Heart right ventricle (tissue), 16 donors: Measurements from ENCODE around the gene GRIA3. TPM values are rescaled to one million over a fixed set of nuclear protein-coding genes. Genes with fewer than 3 reads are reported as not detected.
"Not testable (repeated sequence)": the region's sequence is repeated elsewhere in the genome, so short reads cannot be mapped to it uniquely, and the experiment has no call there.

ENCODE experiments used
- ATAC-seq, 8 donors: fragments of 200-7000 bp; cut with Tn5 transposase; one replicate each; pipeline ENCODE4 v1.9.1; 2020; ENCODE audit warnings: mild to moderate bottlenecking in 8 of 8, moderate library complexity in 8 of 8, moderate number of reproducible peaks in 1 of 8
- DNase-seq, 2 donors: peaks; one replicate each; pipeline ENCODE4 v3.0.0-alpha.2; 2020
- H3K27ac ChIP-seq, 10 donors: fragments of 200-600 bp; sonication (generic) in 2 of 10; one replicate each; pipeline versions ENCODE4 v1.5.0 to v1.8.0; 2020 to 2022; ENCODE audit warnings: mild to moderate bottlenecking in 3 of 10
- H3K27me3 ChIP-seq, 7 donors: fragments of 200-600 bp; one replicate each; pipeline ENCODE4 v1.8.0; 2021 to 2022; ENCODE audit warnings: mild to moderate bottlenecking in 2 of 7
- H3K36me3 ChIP-seq, 9 donors: fragments of 200-600 bp; sonication (generic) in 1 of 9; one replicate each; pipeline versions ENCODE4 v1.5.0 to v1.8.0; 2020 to 2022; ENCODE audit warnings: mild to moderate bottlenecking in 2 of 9
- H3K4me1 ChIP-seq, 9 donors: fragments of 200-600 bp; sonication (generic) in 1 of 9; one replicate each; pipeline versions ENCODE4 v1.5.0 to v1.8.0; 2020 to 2022; ENCODE audit warnings: mild to moderate bottlenecking in 4 of 9
- H3K4me3 ChIP-seq, 10 donors: fragments of 200-600 bp; sonication (generic) in 2 of 10; one replicate each; pipeline versions ENCODE4 v1.5.0 to v1.8.0; 2020 to 2022; ENCODE audit warnings: mild to moderate bottlenecking in 7 of 10, moderate library complexity in 2 of 10
- H3K9me3 ChIP-seq, 11 donors: fragments of 200-600 bp in 10 of 11; sonication (generic) in 2 of 11; one replicate each; pipeline versions ENCODE4 v1.5.0 to v1.8.0; 2013 to 2022; ENCODE audit warnings: mild to moderate bottlenecking in 2 of 11, control low read depth in 1 of 11, moderate library complexity in 1 of 11
- CTCF ChIP-seq, 9 donors: fragments of 200-600 bp; sonication (generic) in 2 of 9; IDR thresholded peaks; one replicate each; pipeline versions ENCODE4 v1.5.0 to v1.8.0; 2021 to 2022; ENCODE audit warnings: antibody characterized with exemption in 9 of 9, mild to moderate bottlenecking in 5 of 9, moderate library complexity in 1 of 9
- WGBS, 2 donors: extraction: QIAGEN DNeasy Blood & Tissue Kit; methylation state at CpG; one replicate each; pipeline ENCODE4 v1.1.7; 2013; ENCODE audit warnings: inconsistent platforms in 1 of 2; 5-methylcytosine and 5-hydroxymethylcytosine counted together
- intact Hi-C, 10 donors: fragments of 100-400 bp; cut with DNase I; formaldehyde crosslinking; loops; one replicate each; pipeline versions ENCODE4 v1.11.1 to v1.14.2; 2022
- polyA plus RNA-seq, 2 donors: library from polyadenylated mRNA; stranded (reverse); fragments of 200-250 nt; gene quantifications; one replicate each; pipeline ENCODE4 v1.2.3, GENCODE V29; 2013
- total RNA-seq, 10 donors: library from RNA; stranded (reverse); fragmentation: NEBNext Ultra II Directional in 3 of 10; extraction: Animal tissue kit (Norgen Biotek cat#: 25700) in 3 of 10; gene quantifications; one replicate each; pipeline versions ENCODE4 v1.2.1 to v1.2.4, GENCODE V29; 2021 to 2023
- donor health status: Arrhythmogenic right ventricular cardiomyopathy.
- donor health status: ischemic (EF 13 %, LVEDD 7.1; RV severe dilation, severe dysfunction).
- donor health status: healthy with polysubstance abuse.
- donor health status: DM: no; HTN: yes; CAD: no.
- donor health status: DM: no; HTN: no; CAD: no.
- donor health status: ischemic (EF 25% LVEDD 6.9; RV normal size, moderate dysfunction).
- donor health status: ischemic (EF 25% LVEDD 5.7; RV mildly dilated, moderate dysfunction).
- donor health status: healthy.
- donor health status: DM: yes; HTN: yes; CAD: no.
- donor health status: Ischemic cardiomyopathy.
- donor health status: ischemic (EF 35%, LVEDD 5.7; RV mildly dilated, moderate dysfunction).
- donor health status: nonischemic (EF 11% LVEDD 7.7; RV severe dilation, severe dysfunction).
- donor health status: DM: yes; HTN: yes; CAD: no.
- donor health status: PGD.
- donor health status: ischemic (EF 29% LVEDD 5.4; RV normal size, mild dysfunction).
- donor health status: nonischemic (EF 23%, LVEDD 6.1; RV moderate dilation, normal function).

GRIA3 gene
- total and polyA plus RNA-seq, 12 donors: 0.06 to 12.4 (median 1.2) TPM

DNA sequence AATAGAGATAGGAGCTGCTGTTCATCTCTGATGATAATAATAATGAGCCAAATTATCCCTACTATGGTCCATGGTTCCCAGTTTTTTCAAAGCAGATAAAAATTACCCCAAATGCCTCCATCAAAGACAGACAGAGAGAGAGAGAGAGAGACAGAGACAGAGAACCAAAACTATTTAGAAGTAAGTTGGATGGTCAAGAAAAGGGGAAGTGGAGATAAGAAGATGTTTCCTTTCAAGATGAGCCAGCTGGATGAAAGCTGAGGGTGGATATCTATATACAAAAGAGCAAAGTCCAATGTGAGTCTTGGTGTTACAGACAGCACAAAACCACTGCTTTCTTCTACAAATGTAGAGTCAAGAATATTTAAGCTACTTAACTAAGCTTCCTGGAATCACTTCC, 173.9 kb downstream of the GRIA3 start:
- no peaks in the 10 kb centered on the region for H3K36me3 ChIP-seq
- intact Hi-C loops: no loop called here
- no peak overlapping the region for H3K4me3 ChIP-seq
- DNase-seq (no peak), ATAC-seq (no peak)
- no peak overlapping the region for H3K27ac ChIP-seq
- H3K27me3 ChIP-seq: no peaks in the 10 kb centered on the region
- no peaks in the 10 kb centered on the region for H3K9me3 ChIP-seq
- no peak for TF ChIP-seq CTCF (IDR thresholded peaks at IDR 0.05)
- no peaks in the 10 kb centered on the region for H3K4me1 ChIP-seq

DNA sequence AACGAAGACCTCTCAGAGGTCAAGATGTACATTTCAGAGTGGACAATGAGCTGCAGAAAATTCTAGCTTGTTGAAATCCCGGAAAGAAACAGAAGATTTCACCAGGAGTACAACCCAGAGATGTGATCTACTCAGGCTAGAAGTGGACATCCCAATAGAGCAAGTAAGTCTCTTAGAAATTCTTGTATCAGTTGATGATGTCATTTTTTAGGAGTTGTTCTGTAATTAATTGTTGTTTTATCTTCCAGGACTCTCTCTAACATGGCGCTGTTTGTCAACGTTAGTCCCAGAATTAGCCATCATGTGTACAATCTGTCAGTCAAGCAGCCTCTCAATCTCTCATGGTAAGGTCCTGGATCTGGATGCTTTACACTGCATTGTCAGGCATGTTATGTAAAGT, 174.4 kb downstream of the GRIA3 start:
- H3K9me3 ChIP-seq: no peaks in the 10 kb centered on the region
- no peak for DNase-seq
- intact Hi-C loops: no loop called here
- H3K4me3 ChIP-seq: no peak overlapping the region
- no peaks in the 10 kb centered on the region for H3K27me3 ChIP-seq
- H3K4me1 ChIP-seq: no peaks in the 10 kb centered on the region
- H3K27ac ChIP-seq: no peak overlapping the region
- no peak for TF ChIP-seq CTCF (IDR thresholded peaks at IDR 0.05)
- no peak for ATAC-seq
- H3K36me3 ChIP-seq: no peaks in the 10 kb centered on the region
- WGBS, 2 donors: 80 to 87% methylated on average over 4 of the region's 4 CpGs

GRCh38 chrX:123361371-123361770, 177.3 kb downstream of the GRIA3 start:
- no peaks in the 10 kb centered on the region for H3K4me1 ChIP-seq
- H3K27ac ChIP-seq: no peak overlapping the region
- intact Hi-C loops: no loop called here
- 45 to 50% methylated on average over 1 of the region's 1 CpG for WGBS, 2 donors
- H3K36me3 ChIP-seq: no peaks in the 10 kb centered on the region
- ATAC-seq: no peak
- no peaks in the 10 kb centered on the region for H3K9me3 ChIP-seq
- TF ChIP-seq CTCF (IDR thresholded peaks at IDR 0.05): no peak
- H3K27me3 ChIP-seq: no peaks in the 10 kb centered on the region
- no peak overlapping the region for H3K4me3 ChIP-seq
- DNase-seq: no peak

DNA sequence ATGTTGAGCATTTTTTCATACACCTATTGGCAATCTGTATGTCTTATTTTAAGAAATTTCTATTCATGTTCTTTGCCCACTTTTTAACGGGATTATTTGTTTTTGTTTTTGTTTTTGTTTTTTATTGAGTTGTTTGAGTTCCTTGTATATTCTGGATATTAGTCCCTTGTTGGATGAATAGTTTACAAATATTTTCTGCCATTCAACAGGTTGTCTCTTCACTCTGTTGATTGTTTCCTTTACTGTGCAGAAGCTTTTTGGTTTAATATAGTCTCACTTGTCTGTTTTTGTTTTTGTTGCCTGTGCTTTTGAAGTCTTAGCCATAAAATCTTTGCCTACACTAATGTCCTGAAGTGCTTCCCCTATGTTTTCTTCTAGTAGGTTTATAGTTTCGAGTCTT, 202.1 kb downstream of the GRIA3 start:
- DNase-seq, ATAC-seq, intact Hi-C loops, H3K4me1 ChIP-seq, H3K36me3 ChIP-seq, H3K27ac ChIP-seq, H3K27me3 ChIP-seq, H3K4me3 ChIP-seq: not testable (repeated sequence)
- 75% methylated on average over 2 of the region's 2 CpGs for WGBS, 2 donors
- peaks cover 0 to 25% (median 0%) of the 10 kb centered on the region in 11 donors for H3K9me3 ChIP-seq

GRCh38 chrX:123392921-123393320, 208.8 kb downstream of the GRIA3 start:
- Histone ChIP-seq H3K4me3 (no peak overlapping the region), H3K4me1 (no peaks in the 10 kb centered on the region), H3K36me3 (no peaks in the 10 kb centered on the region), H3K27me3 (no peaks in the 10 kb centered on the region), H3K9me3 (peaks cover 0 to 30% (median 0%) of the 10 kb centered on the region in 11 donors), H3K27ac (no peak overlapping the region)
- ATAC-seq (no peak), DNase-seq (no peak)
- no peak for TF ChIP-seq CTCF (IDR thresholded peaks at IDR 0.05)
- 87 to 92% methylated on average over 1 of the region's 1 CpG for WGBS, 2 donors
- intact Hi-C loops: no loop called here
